Cerebellar cortex (tissue), 1 donor: ENCODE data around the gene P2RY11.

ENCODE experiments used
- DNase-seq: peaks from one replicate; pipeline ENCODE4 v3.0.0-alpha.2; 2015; ENCODE audit warnings: low spot score

Gene P2RY11, protein sequence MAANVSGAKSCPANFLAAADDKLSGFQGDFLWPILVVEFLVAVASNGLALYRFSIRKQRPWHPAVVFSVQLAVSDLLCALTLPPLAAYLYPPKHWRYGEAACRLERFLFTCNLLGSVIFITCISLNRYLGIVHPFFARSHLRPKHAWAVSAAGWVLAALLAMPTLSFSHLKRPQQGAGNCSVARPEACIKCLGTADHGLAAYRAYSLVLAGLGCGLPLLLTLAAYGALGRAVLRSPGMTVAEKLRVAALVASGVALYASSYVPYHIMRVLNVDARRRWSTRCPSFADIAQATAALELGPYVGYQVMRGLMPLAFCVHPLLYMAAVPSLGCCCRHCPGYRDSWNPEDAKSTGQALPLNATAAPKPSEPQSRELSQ

DNA sequence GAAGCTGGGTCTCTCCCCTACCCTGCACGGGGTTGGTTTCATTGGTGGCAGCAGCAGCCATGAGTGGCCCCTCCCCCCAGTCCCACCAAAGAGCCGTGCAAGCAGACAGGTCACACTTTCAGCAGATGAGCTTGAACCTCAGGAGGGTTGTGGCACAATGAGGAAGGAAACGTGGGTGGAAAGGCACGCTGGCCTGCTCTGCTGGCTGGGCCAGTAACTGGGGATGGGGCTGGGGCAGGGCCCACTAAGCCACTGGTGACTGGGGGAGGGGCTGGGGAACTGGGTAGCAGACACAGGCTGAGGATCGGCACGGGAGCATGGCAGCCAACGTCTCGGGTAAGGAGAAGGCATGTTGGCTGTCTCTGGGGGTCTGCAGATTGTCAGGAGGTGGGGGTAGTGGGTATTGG is at the start of gene P2RY11:
Gene P2RY11, plus strand, starts transcription at position 289 of the 407 bp plus-strand sequence. Its CDS starts 29 bp downstream, at position 318.
- DNase-seq: no peak

DNA sequence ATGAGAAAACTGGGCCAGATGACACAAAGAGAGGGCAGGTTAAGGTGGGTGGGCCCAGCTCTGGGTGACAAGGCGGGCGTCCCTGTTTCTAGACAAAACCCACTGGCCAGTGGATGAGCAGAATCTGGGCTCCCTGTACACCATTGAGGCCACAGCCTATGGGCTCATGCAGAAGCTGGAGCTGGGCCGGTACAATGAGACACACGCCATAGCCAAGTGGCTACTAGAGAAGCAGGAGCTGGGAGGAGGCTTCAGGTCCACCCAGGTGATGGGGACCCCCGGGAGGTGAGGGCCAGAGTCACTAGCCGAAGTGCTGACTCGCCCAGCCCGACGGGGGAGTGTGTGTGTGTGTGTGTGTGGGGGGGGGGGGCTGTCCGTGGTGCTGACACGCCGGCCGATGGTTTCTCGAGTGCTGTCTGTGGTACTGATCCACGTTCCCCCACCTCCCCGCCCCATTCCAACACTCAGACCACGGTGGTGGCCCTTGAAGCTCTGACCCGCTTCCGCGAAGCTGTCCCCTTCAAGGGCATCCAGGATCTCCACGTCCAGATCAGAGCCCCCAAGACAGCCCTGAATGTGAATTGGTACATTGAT is 49.7 kb upstream of the P2RY11 start:
- DNase-seq: no peak

DNA sequence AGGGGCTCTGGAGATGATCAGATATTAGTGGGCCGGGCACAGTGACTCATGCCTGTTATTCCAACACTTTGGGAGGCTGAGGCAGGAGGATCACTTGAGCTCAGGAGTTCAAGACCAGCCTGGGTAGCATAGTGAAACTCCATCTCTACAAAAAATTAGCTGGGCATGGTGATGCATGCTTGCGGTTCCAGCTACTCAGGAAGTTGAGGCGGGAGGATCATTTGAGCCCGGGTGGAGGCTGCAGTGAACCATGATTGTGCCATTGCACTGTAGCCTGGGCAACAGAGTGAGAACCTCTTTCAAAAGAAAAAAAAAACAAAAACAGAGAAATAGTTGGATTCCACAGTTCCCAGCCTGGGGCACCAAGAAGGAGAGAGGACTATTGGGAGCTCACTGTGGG is 43.3 kb upstream of the P2RY11 start:
- DNase-seq: no peak

DNA sequence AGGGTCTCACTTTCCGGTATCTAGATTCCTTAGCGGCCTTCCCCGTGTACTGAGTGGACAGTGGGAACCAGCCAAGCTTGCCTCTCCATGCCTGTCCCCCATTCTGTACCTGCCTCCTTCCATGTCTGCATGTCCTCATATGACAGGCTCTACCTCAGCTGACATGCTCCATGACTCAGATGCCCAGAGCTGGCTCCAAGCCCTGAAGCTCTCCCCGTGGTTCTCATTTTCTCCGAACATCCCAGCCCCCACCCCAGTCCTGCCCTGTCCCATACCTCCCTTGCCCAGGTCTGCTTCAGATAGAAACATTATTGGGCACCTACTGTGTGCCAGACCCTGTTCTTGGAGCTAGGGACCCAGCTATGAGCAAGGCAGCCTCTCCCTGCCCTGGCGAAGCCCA is 42.4 kb upstream of the P2RY11 start:
- DNase-seq: no peak

- DNase-seq: no peak
These were observed 40.6 kb upstream of the P2RY11 start for GRCh38 chr19:10070730-10071446.

GRCh38 chr19:10074153-10074552 is 37.3 kb upstream of the P2RY11 start:
- DNase-seq: peak; percentile 39

GRCh38 chr19:10076535-10076934 is 35.0 kb upstream of the P2RY11 start:
- DNase-seq: no peak

DNA sequence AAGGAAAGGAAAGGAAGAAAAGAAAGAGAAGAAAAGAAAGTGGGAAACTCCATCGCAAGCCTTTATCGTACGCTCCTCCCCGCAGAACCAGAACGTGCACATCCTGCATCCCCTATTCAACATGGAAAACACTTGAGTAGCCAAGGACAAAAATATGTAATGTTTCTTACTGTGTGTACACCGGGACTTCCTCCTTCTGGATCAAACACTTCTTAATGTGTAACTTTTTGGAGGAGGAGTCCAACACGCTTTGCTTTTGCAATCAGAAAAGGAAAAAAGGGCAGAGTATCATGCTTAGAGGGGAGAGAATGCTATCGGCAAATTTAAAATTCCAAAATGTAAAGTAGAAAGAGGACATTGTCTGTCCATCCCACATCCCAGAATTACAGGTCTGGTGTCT is 33.2 kb upstream of the P2RY11 start:
- no peak for DNase-seq

DNA sequence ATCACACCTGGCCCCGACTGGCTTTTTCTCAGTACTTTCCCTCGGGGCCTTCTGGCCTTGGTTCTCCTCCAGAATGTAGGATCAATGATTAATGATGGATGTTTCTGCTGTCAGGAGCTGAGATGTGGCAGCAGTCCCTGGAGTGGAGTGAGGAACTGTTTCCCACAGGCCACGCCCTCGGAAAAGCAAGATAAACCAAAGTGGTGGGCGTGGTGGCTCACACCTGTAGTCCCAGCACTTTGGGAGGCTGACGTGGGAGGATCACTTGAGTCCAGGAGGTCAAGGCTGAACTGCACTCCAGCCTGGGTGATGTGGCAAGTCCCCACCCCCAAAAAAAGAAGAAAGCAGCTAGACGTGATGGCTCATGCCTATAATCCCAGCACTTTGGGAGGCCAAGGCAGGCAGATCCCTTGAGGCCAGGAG is 32.5 kb upstream of the P2RY11 start:
- DNase-seq: no peak

GRCh38 chr19:10083911-10084310 is 27.6 kb upstream of the P2RY11 start:
- no peak for DNase-seq

DNA sequence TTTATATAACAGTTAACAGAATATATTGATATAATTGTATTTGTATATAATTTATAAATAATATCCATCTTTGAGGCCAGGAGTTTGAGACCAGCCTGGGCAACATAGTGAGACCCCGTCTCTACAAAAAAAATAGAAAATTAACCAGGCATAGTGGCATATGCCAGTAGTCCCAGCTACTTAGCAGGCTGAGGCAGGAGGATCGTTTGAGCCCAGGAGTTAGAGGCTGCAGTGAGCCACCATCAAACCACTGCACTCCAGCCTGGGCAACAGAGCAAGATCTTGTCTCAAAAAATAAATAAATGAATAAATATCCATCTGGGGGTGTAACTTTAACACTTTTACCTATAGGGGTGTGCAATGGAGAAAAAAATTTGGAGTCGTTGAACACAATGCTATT is 26.7 kb upstream of the P2RY11 start:
- no peak for DNase-seq

GRCh38 chr19:10085641-10086590 is 25.6 kb upstream of the P2RY11 start, which contains the start of gene SHFL:
Gene SHFL (plus strand): TSS chr19:10086317. CDS start chr19:10086428, 111 bp downstream.
- DNase-seq: peak; percentile 45

DNA sequence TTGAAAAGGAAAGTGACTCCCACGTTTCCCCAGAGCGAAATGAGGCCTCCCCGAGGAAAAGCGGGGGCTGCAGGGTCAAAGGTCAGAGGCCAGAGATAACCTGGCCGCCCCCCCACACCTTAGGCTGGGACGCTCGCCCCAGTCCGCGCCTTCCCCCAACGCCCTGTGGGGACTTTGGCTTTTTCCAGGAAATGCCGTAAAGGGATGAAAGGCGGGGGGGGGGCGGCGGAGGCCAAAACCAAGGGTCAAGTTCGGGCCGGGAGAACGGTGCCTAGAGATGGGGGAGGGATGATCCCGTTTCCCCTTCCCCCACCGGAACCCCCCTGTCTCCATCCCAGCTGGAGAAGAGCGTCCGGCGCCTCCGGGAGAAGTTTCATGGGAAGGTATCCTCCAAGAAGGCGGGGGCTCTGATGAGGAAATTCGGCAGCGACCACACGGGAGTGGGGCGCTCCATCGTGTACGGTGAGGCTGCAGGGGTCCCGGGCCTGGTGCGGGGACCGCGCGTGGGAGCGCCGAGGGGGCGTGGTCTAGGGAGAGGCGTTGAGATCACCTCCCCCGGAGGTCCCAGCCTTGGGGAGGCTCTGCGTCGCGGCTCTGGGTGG is 24.8 kb upstream of the P2RY11 start:
- no peak for DNase-seq

DNA sequence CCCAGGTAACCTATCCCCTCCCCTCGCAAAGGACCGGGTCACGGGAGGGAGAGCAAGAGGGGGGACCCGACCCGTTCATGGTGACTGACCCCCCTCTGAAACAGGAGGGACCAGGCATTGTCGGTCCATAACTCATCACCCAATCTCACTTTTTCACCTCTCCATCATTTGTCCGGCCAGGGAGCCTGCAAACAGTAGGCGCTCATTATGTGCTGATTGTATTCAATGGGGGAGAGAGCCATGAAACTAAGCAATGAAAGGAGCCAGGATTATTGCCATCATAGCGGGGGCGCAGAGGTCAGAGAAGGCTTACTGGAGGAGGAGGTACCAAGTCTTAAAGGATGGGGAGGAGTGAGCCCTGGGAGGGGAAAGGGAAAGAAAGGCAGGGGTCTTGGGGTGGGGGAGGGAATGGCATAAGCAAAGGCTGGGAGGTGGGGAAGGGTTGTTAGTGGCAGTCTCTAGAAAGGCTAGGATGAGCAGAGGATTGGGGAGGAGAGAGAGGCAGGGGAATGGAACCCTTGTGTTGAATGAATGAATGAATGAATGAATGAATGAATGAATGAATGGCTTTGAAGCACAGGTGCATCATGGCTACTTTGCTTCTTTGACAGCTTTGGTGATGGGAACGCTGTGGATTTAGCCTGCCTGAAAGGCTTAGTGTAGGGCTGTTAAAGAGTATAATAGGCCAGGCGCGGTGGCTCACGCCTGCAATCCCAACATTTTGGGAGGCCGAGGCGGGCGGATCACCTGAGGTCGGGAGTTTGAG is 24.0 kb upstream of the P2RY11 start:
- no peak for DNase-seq

- no peak for DNase-seq
These were observed 22.4 kb upstream of the P2RY11 start for GRCh38 chr19:10088949-10089554.

- no peak for DNase-seq
These were observed 21.6 kb upstream of the P2RY11 start for GRCh38 chr19:10089801-10090375.

- DNase-seq: no peak
These were observed 20.2 kb upstream of the P2RY11 start for GRCh38 chr19:10091370-10091687.

DNA sequence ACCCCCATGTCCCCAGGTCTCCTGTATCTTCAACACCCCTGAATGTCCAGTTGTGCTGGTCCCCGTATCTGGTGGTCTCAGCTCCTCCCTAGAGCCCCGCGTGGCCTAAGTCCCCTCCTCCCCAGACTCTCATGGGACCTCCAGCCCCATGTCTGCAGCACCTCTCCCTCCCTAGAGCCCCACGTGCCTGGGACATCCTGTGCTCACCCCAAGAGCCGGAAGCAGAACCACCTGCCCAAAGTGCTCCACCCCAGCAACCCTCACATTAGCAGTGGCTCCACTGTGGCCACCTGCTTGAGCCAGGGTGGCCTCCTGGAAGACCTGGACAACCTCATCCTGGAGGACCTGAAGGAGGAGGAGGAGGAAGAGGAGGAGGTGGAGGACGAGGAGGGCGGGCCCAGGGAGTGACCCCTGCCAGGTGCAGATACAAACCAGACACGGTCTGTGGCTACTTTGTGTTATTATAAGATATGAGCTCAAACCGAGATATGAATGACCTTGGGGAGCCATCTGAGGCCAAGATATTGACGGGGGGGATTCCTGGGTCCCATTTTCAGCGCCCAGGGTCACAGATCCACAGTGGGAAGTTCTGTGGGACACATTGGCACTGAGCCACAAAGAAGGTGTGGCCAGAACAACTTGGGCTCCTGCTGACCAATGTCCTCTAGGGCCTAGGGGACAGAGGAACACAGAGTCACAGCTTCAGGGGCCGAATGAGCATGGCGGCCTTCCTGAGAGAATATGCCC is 19.4 kb upstream of the P2RY11 start:
- no peak for DNase-seq

DNA sequence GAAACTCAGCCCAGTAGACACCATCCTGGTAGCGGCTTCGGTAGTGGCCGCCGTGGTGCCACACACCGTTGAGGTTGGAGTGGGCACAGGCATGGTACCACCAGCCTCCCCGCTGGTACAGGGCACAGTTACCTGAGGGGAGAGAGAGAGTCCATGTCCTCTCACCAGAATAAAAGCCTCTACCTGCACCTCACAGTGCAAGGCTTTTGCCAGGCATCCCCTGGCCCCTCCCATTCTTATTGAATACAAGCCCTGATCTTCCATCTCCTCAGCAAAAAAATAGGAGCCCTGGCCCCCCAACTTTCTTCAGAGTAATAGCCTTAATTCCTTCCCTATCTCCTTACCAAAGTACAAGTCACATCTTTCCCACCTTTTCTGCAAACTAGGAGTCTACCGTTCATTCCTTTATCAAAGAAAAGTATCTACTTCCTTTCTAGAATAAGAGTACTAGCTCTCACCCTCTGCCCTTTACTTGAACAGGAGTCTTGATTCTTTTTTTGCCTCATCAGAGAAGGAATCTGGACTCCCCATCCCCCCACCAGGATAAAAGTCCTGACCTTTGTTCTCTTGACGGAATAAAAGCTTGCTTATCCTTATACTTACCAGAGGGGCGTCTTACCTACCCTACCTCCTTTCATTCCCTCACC is 18.7 kb upstream of the P2RY11 start:
- no peak for DNase-seq
